ENCODE measurements around the gene MORC3.
A peak's percentile ranks its signal among the peaks of the same experiment; 100 is the strongest.
"Not testable (repeated sequence)": the region's sequence is repeated elsewhere in the genome, so short reads cannot be mapped to it uniquely, and the experiment has no call there.

The MORC3 gene

GRCh38 chr21:36377391-36377842 lies 57.4 kb downstream of the MORC3 start:
- no peak for TF ChIP-seq CTCF (conservative IDR thresholded peaks at IDR 0.05; ENCODE audit: low read length)

GRCh38 chr21:36379251-36379650 lies 59.3 kb downstream of the MORC3 start:
- no peak overlapping the region for H3K4me3 ChIP-seq (ENCODE audit: low read length)
- TF ChIP-seq CTCF (conservative IDR thresholded peaks at IDR 0.05; ENCODE audit: low read length) = no peak
- no peak for DNase-seq (ENCODE audit: low read depth)

More at GRCh38 chr21:36377391-36377842, 57.4 kb downstream of the MORC3 start:
- H3K4me3 ChIP-seq (ENCODE audit: low read length) = no peak overlapping the region
- peak; percentile 36 for DNase-seq (ENCODE audit: low read depth)

DNA sequence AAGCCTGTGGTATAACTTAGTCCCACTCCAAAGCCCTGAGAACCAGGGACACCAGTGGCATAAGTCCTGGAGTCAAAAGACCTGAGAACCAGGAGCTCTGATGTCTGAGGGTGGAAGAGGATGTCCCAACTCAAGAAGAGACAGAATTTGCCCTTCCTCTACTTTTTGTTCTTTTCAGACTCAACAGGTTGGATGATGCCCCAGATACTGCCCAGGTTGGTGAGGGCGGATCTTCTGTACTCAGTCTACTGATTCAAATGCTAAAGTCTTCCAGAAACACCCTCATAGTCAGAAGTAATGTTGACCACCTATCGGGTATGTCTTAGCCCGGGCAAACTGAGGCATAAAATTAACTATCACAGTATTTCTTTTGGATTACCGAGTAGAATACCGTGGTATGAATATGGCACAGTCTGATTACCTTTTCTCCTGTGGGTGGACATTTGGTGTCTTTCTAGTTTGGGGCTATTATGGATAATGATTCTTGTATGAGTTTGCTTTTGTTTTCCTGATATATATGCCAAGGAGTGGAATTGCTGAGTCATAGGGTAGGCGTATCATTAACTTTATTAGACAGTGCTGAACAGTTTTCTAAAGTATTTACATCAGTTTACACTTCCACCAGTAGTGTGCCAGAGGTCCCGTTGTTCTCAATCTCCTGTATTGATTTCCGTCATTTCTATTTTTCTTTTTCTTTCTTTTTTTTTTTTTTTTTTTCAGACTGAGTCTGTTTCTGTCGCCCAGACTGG lies 62.0 kb downstream of the MORC3 start:
- TF ChIP-seq CTCF (conservative IDR thresholded peaks at IDR 0.05; ENCODE audit: low read length) = no peak
- no peak overlapping the region for H3K4me3 ChIP-seq (ENCODE audit: low read length)
- DNase-seq (ENCODE audit: low read depth) = no peak

GRCh38 chr21:36382722-36383121 lies 62.7 kb downstream of the MORC3 start:
- not testable (repeated sequence) for DNase-seq (ENCODE audit: low read depth); H3K4me3 ChIP-seq (ENCODE audit: low read length)

- no peak for TF ChIP-seq CTCF (conservative IDR thresholded peaks at IDR 0.05; ENCODE audit: low read length)
- no peak for DNase-seq (ENCODE audit: low read depth)
- peak overlapping the region; percentile 55 for H3K4me3 ChIP-seq (ENCODE audit: low read length)
These were observed 64.9 kb downstream of the MORC3 start for GRCh38 chr21:36384885-36385232.

DNA sequence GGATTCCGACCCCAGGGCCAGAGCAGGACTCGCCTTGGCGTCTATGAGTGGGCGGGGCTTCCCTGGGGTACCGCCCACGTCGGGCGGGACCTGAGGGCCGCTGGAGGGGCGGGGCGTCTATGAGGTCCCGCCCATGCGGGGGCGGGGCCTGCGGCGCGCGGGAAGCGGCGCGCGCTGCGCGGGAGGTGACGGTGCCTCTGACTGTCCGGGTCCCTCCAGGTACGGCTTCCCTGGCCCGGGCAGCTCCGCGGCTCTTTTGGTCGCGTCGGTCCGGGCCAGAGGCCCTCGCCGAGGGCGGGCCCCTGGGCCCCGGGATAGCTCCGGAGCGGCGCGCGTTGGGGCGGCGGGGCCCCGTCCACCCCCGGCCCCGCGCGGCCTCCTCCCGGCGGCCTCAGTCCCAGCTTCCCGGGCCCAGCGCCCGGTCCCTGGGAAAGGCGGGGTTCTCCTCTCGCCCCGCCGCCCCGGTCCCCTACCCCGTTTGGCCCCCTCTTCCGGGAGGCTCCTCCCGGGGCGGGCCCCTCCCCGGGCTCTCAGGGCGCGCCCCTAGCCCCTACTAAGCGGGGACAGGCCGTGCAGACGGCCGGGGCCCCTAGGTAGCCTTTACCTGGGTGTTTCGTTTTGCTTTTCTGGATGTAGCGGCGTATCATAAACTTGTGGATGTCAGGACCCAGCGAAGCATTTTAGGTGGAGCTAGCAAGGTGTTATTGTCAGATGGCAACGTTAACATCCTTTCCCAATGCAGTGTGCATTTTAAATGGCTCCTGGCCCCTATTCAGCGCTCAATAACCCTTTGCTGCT lies 65.4 kb downstream of the MORC3 start, which contains the start of gene CHAF1B:
Gene CHAF1B, plus strand, starts transcription at position 160 of the 798 bp plus-strand sequence. CDS start 745 bp downstream, outside the sequence.
- DNase-seq (ENCODE audit: low read depth) = peak; percentile 50
- peak within 1 kb of the TSS; percentile 55 for H3K4me3 ChIP-seq (ENCODE audit: low read length)
- no peak for TF ChIP-seq CTCF (conservative IDR thresholded peaks at IDR 0.05; ENCODE audit: low read length)

DNA sequence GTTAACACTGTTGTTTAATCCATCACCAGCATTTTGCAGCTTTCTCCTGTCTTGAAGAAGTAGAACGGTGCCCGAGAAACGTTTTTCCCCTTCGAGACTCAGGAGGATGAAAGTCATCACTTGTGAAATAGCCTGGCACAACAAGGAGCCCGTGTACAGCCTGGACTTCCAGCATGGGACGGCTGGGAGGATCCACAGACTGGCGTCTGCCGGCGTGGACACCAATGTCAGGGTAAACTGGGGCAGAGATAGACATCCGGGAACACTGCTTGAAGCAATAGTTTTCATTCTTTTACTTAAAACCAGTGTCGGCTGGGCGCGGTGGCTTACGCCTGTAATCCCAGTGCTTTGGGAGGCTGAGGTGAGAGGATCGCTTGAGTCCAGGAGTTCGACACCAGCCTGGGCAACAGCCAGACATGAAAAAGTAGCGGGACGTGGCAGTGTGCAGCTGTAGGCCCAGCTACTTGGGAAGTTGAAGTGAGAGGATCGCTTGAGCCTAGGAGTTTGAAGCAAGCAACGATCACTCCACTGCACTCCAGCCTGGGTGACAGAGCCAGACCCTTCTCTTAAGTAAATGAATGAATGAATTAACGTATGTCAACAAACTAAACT lies 66.1 kb downstream of the MORC3 start:
- DNase-seq (ENCODE audit: low read depth) = peak; percentile 23
- TF ChIP-seq CTCF (conservative IDR thresholded peaks at IDR 0.05; ENCODE audit: low read length) = no peak
- H3K4me3 ChIP-seq (ENCODE audit: low read length) = peak overlapping the region; percentile 55

Measured in AG10803 (cell line).